IMR-90 (cell line): ENCODE data around the gene GGTA1. TPM values are rescaled to one million over a fixed set of nuclear protein-coding genes. Genes with fewer than 3 reads are reported as not detected.

Source experiments
- ATAC-seq: fragments of 200-7000 bp; cut with Tn5 transposase; 2 replicates; pipeline ENCODE4 v1.9.1; 2020; ENCODE audit warnings: low read depth, mild to moderate bottlenecking, moderate library complexity
- BruUV-seq: library from RNA; stranded (reverse); fragments of 400-500 nt; replicated peaks from 2 replicates; lab custom pipeline; 2021; lab: Mats Ljungman, UMichigan
- CTCF ChIA-PET: fragments of 300-600 bp; formaldehyde crosslinking; extraction: SDS; loops from one replicate; lab custom pipeline; 2021; ENCODE audit warnings: antibody characterized with exemption; lab: Yijun Ruan, JAX
- POLR2A ChIA-PET: fragments of 300-600 bp; sonication (Branson Sonifier 250); formaldehyde crosslinking; loops from one replicate; lab custom pipeline; 2022; ENCODE audit warnings: antibody characterized with exemption; ENCODE audit not compliant: unreplicated experiment; lab: Charles Lee
- DNase-seq: peaks from one replicate; pipeline ENCODE4 v3.0.0; 2013
- H2AFZ ChIP-seq: replicated peaks from 2 replicates; pipeline ENCODE3; 2013; ENCODE audit warnings: low read length, mild to moderate bottlenecking; ENCODE audit not compliant: poor library complexity
- H2AK5ac ChIP-seq: 2 replicates; pipeline ENCODE4 v1.6.1; 2013; ENCODE audit warnings: low read depth, low read length, inconsistent platforms
- H2AK9ac ChIP-seq: replicated peaks from 2 replicates; pipeline ENCODE3; 2013; ENCODE audit warnings: mild to moderate bottlenecking, low read depth, low read length, moderate library complexity; ENCODE audit not compliant: poor library complexity
- H2BK120ac ChIP-seq: 2 replicates; pipeline ENCODE4 v1.6.1; 2013; ENCODE audit warnings: low read depth, low read length, inconsistent platforms
- H2BK15ac ChIP-seq: 3 replicates; pipeline ENCODE4 v1.6.1; 2013; ENCODE audit warnings: low read depth, low read length, inconsistent platforms
- H2BK20ac ChIP-seq: 2 replicates; pipeline ENCODE4 v1.6.1; 2013; ENCODE audit warnings: low read depth, mild to moderate bottlenecking, inconsistent platforms, low read length, moderate library complexity
- H2BK5ac ChIP-seq: 2 replicates; pipeline ENCODE4 v1.6.1; 2013; ENCODE audit warnings: mild to moderate bottlenecking, low read depth, low read length, inconsistent platforms; ENCODE audit not compliant: poor library complexity, severe bottlenecking
- H3K14ac ChIP-seq: replicated peaks from 2 replicates; pipeline ENCODE4 v1.6.1; 2013; ENCODE audit warnings: low read depth, low read length, inconsistent platforms
- H3K18ac ChIP-seq: 2 replicates; pipeline ENCODE4 v1.6.1; 2013; ENCODE audit warnings: low read depth, low read length, control low read depth
- H3K23ac ChIP-seq: 2 replicates; pipeline ENCODE4 v1.6.1; 2013; ENCODE audit warnings: low read depth, low read length, inconsistent platforms
- H3K27ac ChIP-seq: 2 replicates; pipeline ENCODE4 v1.5.1; 2013; ENCODE audit warnings: mild to moderate bottlenecking, control low read depth, low read length; ENCODE audit not compliant: insufficient read depth
- H3K27me3 ChIP-seq: 2 replicates; pipeline ENCODE4 v1.6.1; 2013; ENCODE audit warnings: low read length; ENCODE audit not compliant: control insufficient read depth, insufficient read depth
- H3K36me3 ChIP-seq: 2 replicates; pipeline ENCODE4 v1.6.1; 2013; ENCODE audit warnings: low read length, mixed read lengths; ENCODE audit not compliant: control insufficient read depth, insufficient read depth
- H3K4ac ChIP-seq: 2 replicates; pipeline ENCODE4 v1.6.1; 2013; ENCODE audit warnings: low read depth, low read length, inconsistent platforms
- H3K4me1 ChIP-seq: 2 replicates; pipeline ENCODE4 v1.6.1; 2013; ENCODE audit warnings: low read length, mixed read lengths; ENCODE audit not compliant: control insufficient read depth, insufficient read depth
- H3K4me2 ChIP-seq: 2 replicates; pipeline ENCODE4 v1.6.1; 2013; ENCODE audit warnings: low read depth, mild to moderate bottlenecking, control low read depth, low read length, moderate library complexity
- H3K4me3 ChIP-seq: 2 replicates; pipeline ENCODE4 v1.5.1; 2013; ENCODE audit warnings: low read depth, mild to moderate bottlenecking, control low read depth, low read length, moderate library complexity; ENCODE audit not compliant: insufficient read depth
- H3K56ac ChIP-seq: 2 replicates; pipeline ENCODE4 v1.6.1; 2013; ENCODE audit warnings: low read length, inconsistent platforms; ENCODE audit not compliant: insufficient read depth; ENCODE audit errors: extremely low read depth
- H3K79me1 ChIP-seq, 2 experiments: 2 replicates each; pipeline ENCODE4 v1.6.1; 2013; ENCODE audit warnings: low read length in 2 of 2, inconsistent platforms in 1 of 2, low read depth in 1 of 2
- H3K9ac ChIP-seq: 2 replicates; pipeline ENCODE4 v1.6.1; 2013; ENCODE audit warnings: low read depth, low read length, control low read depth
- H3K9me1 ChIP-seq: 2 replicates; pipeline ENCODE4 v1.6.1; 2013; ENCODE audit warnings: low read length, inconsistent platforms; ENCODE audit not compliant: insufficient read depth
- H3K9me3 ChIP-seq: 2 replicates; pipeline ENCODE4 v1.6.1; 2013; ENCODE audit warnings: low read length; ENCODE audit not compliant: control insufficient read depth, insufficient read depth
- H4K20me1 ChIP-seq: 2 replicates; pipeline ENCODE4 v1.6.1; 2013; ENCODE audit warnings: low read length, inconsistent platforms; ENCODE audit not compliant: insufficient read depth
- H4K5ac ChIP-seq: 2 replicates; pipeline ENCODE4 v1.6.1; 2013; ENCODE audit warnings: mild to moderate bottlenecking, low read depth, low read length, control low read depth
- H4K8ac ChIP-seq, 2 experiments: 2 replicates each; pipeline ENCODE4 v1.6.1; 2013; ENCODE audit warnings: low read depth in 2 of 2, low read length in 2 of 2, control low read depth in 1 of 2, inconsistent platforms in 1 of 2
- H4K91ac ChIP-seq: 2 replicates; pipeline ENCODE4 v1.6.1; 2013; ENCODE audit warnings: low read depth, low read length, inconsistent platforms; ENCODE audit not compliant: insufficient read depth
- CEBPB ChIP-seq: IDR thresholded peaks from 2 replicates; pipeline ENCODE4 v1.6.1; 2012; ENCODE audit warnings: low read depth, low read length, improper control_type of control experiment
- FOS ChIP-seq: fragments of 150-350 bp; IDR thresholded peaks from 2 replicates; pipeline ENCODE4 v1.6.1; 2016; ENCODE audit warnings: low read depth, low read length
- WGBS, 2 experiments: methylation state at CpG; one replicate each; pipeline versions ENCODE4 v1.1.5 to v1.1.7; 2013; ENCODE audit warnings: missing lambda C conversion rate in 2 of 2; ENCODE audit not compliant: insufficient read length in 1 of 2; ENCODE audit errors: extremely low coverage in 2 of 2; 5-methylcytosine and 5-hydroxymethylcytosine counted together
- dilution Hi-C: fragments of 300-500 bp; cut with HindIII; formaldehyde crosslinking; loops from one replicate; pipeline ENCODE4 v1.14.3; 2018; ENCODE audit warnings: low sequenced_read_pairs; ENCODE audit not compliant: unreplicated experiment
- in situ Hi-C: fragments of 300-500 bp; cut with MboI; formaldehyde crosslinking; loops from 3 replicates; pipeline ENCODE4 v1.14.3; 2019; ENCODE audit warnings: low sequenced_read_pairs, inconsistent platforms, mixed read lengths
- intact Hi-C: fragments of 100-400 bp; cut with micrococcal nuclease; formaldehyde crosslinking; loops from 2 replicates; pipeline ENCODE4 v1.10.0; 2022
- polyA plus RNA-seq, 3 experiments: library from polyadenylated mRNA; depleted of rRNA; stranded (reverse); fragments of >200 nt; gene quantifications; 2 replicates each; pipeline ENCODE4 v1.2.3, GENCODE V29; 2012; ENCODE audit warnings: low replicate concordance in 1 of 3
- total RNA-seq: library from RNA; depleted of rRNA; stranded (reverse); fragments of >200 nt; gene quantifications from 2 replicates; pipeline ENCODE4 v1.2.3, GENCODE V29; 2012

The GGTA1 gene
- total and polyA plus RNA-seq, 2 of the 4 experiments (the other 2 are of a cell fraction): not detected

DNA sequence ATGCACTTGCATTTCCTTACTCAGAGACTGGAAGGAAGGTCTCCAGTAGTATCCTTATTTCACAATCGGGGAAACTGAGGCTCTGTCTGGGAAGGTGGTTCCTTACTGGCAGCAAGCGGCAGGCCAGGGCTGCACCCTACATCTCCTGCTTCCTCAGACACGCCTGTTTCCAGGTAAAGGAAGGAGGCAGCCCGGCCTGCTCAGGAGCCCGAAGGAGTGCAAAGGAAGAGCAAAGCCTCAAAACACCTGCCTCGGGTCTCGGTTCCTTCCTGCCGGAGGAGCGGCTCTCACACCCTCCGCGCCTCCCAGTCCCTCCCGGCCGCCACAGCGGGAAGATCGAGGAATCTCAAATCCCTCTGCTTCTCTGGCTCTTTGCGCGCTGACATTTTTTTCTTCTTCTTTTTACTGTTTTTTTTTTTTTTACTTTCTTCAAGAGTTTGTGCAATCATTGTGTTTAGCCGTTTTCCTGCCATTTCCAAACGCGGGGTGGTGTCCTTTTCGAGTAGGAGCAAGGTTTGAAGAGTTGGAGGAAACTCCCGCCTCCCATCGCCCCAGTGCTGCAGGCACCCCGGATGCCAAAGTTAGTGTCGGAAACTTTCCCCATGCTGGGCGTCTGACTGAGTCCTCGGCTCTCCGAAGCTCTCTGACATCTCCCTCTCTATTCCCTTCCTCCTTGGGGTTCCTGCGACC is 1.0 kb downstream of the GGTA1 start:
- CTCF ChIA-PET: no interaction called here
- peak overlapping the region; percentile 67 for H2AFZ ChIP-seq

More for the DNA sequence above, 1.0 kb downstream of the GGTA1 start:
- in situ Hi-C loops: no loop called here
- Histone ChIP-seq H2BK15ac (no peak overlapping the region), H3K9me3 (peaks cover 2% of the 10 kb centered on the region; the same call in 1 of the 2 replicates), H2BK5ac (no peak overlapping the region), H3K56ac (no peak overlapping the region), H2BK20ac (no peak overlapping the region), H4K20me1 (0 out of 2 replicates have a peak, but pooled peaks cover 4% of the 10 kb centered on the region), H2AK9ac (peak overlapping the region; percentile 73), H4K91ac (no peak overlapping the region), H3K27ac (no peak overlapping the region), H3K27me3 (peaks cover 42% of the 10 kb centered on the region), H2BK120ac (no peak overlapping the region), H3K23ac (peak overlapping the region; percentile 65; the same call in 1 of the 2 replicates), H4K8ac (no peak overlapping the region), H3K4me3 (peak overlapping the region; percentile 33; the same call in 1 of the 2 replicates), H3K36me3 (no peaks in the 10 kb centered on the region), H3K4me1 (peaks cover 5% of the 10 kb centered on the region; the same call in 1 of the 2 replicates), H2AK5ac (no peak overlapping the region), H3K4ac (no peak overlapping the region), H3K9ac (no peak overlapping the region), H4K5ac (no peak overlapping the region), H3K18ac (no peak overlapping the region), H3K14ac (no peak overlapping the region), H3K4me2 (peak overlapping the region; percentile 73), H3K79me1 (no peaks in the 10 kb centered on the region), H3K9me1 (no peaks in the 10 kb centered on the region)
- peak; percentile 42 for DNase-seq
- ATAC-seq: 0 out of 2 replicates have a peak, but pooled peaks have one; percentile 6
- 5% methylated on average over 4 of the region's 29 CpGs; no CpG with 5 or more reads in 1 of the 2 experiments for WGBS, 2 experiments
- intact Hi-C loops: loop anchor here (1.0 kb wide), 1 partner anchor 48 kb away; no protein-coding TSS in a partner anchor
- no TSS peak for BruUV-seq
- dilution Hi-C loops: no loop called here
- POLR2A ChIA-PET: interaction anchor here (0.6 kb wide), 1 partner anchor 18 kb away, joined by 3 read pairs; no protein-coding TSS in a partner anchor
- no peak for TF ChIP-seq FOS
- TF ChIP-seq CEBPB: peak; percentile 34; the same call in 1 of the 2 replicates
